Fibroblast of lung (primary cell): ENCODE measurements around the gene RNF145. TPM values are rescaled to one million over a fixed set of nuclear protein-coding genes. Genes with fewer than 3 reads are reported as not detected.

Experiments
- DNase-seq, 2 donors: peaks; one replicate each; pipeline versions ENCODE4 v3.0.0 to v3.0.0-alpha.2; 2010; ENCODE audit warnings: low read depth in 2 of 2
- H2AFZ ChIP-seq: 2 replicates; pipeline ENCODE4 v1.5.1; 2012; ENCODE audit warnings: low read length, control low read depth, inconsistent platforms
- H3K27ac ChIP-seq: 2 replicates; pipeline ENCODE4 v1.5.1; 2011; ENCODE audit warnings: low read length, control low read depth; ENCODE audit not compliant: insufficient read depth
- H3K27me3 ChIP-seq: 2 replicates; pipeline ENCODE4 v1.5.1; 2011; ENCODE audit warnings: mild to moderate bottlenecking, low read length; ENCODE audit not compliant: control insufficient read depth, insufficient read depth
- H3K36me3 ChIP-seq: 2 replicates; pipeline ENCODE4 v1.5.1; 2011; ENCODE audit warnings: low read length; ENCODE audit not compliant: control insufficient read depth, insufficient read depth
- H3K4me1 ChIP-seq: 2 replicates; pipeline ENCODE4 v1.5.1; 2011; ENCODE audit warnings: low read length; ENCODE audit not compliant: control insufficient read depth, insufficient read depth; ENCODE audit errors: extremely low read depth
- H3K4me2 ChIP-seq: 2 replicates; pipeline ENCODE4 v1.5.1; 2011; ENCODE audit warnings: low read length, control low read depth; ENCODE audit not compliant: insufficient read depth; ENCODE audit errors: extremely low read depth
- H3K4me3 ChIP-seq, 4 experiments: fragments of 200-600 bp in 1 of 4; sonication (generic) in 1 of 4; replicated peaks in 1 of 4; 2 replicates each; pipeline ENCODE4 v1.5.1; 2011 to 2016; ENCODE audit warnings: low read length in 4 of 4, low read depth in 3 of 4, mild to moderate bottlenecking in 3 of 4, control low read depth in 2 of 4, inconsistent platforms in 1 of 4, mixed read lengths in 1 of 4; ENCODE audit not compliant: insufficient read depth in 1 of 4; ENCODE audit errors: control extremely low read depth in 1 of 4
- H3K79me2 ChIP-seq: 2 replicates; pipeline ENCODE4 v1.5.1; 2012; ENCODE audit warnings: mild to moderate bottlenecking, low read length, inconsistent platforms; ENCODE audit not compliant: control insufficient read depth, insufficient read depth
- H3K9ac ChIP-seq: 2 replicates; pipeline ENCODE4 v1.5.1; 2011; ENCODE audit warnings: mild to moderate bottlenecking, low read length, control low read depth; ENCODE audit not compliant: insufficient read depth
- H3K9me3 ChIP-seq: 2 replicates; pipeline ENCODE4 v1.5.1; 2012; ENCODE audit warnings: low read depth, low read length; ENCODE audit not compliant: control insufficient read depth, insufficient read depth
- H4K20me1 ChIP-seq: 2 replicates; pipeline ENCODE4 v1.5.1; 2011; ENCODE audit warnings: low read length; ENCODE audit not compliant: control insufficient read depth, insufficient read depth; ENCODE audit errors: extremely low read depth
- EZH2 ChIP-seq: IDR thresholded peaks from 2 replicates; pipeline ENCODE4 v1.5.1; 2012; ENCODE audit warnings: low read length, control low read depth, mild to moderate bottlenecking; ENCODE audit errors: missing control alignments
- polyA plus RNA-seq, 2 donors: library from polyadenylated mRNA; depleted of rRNA in 1 of 2; stranded (reverse) in 1 of 2; unstranded in 1 of 2; fragments of >200 nt; gene quantifications; 2 replicates each; pipeline ENCODE4 v1.2.1, GENCODE V29; 2011 to 2012; ENCODE audit warnings: missing spikeins in 1 of 2
- total RNA-seq: library from RNA; depleted of rRNA; stranded (reverse); fragments of >200 nt; gene quantifications from 2 replicates; pipeline ENCODE4 v1.2.1, GENCODE V29; 2014
- TF ChIP-seq, protein P1 (sequence below), 2 donors: IDR thresholded peaks in 1 of 2; conservative IDR thresholded peaks in 1 of 2; 1 replicate in 1 of 2; 2 replicates in 1 of 2; pipeline ENCODE4 v1.5.1; 2011 to 2012; ENCODE audit warnings: low read length in 2 of 2, control low read depth in 1 of 2, inconsistent platforms in 1 of 2, low read depth in 1 of 2, mild to moderate bottlenecking in 1 of 2

Gene RNF145
- total and polyA plus RNA-seq, 2 donors (not counting 1 experiment from before 2014, with no cell fraction given): 54.2 to 75.0 TPM

GRCh38 chr5:159184236-159184635, 25.1 kb downstream of the RNF145 start:
- no peaks in the 10 kb centered on the region for H3K9me3 ChIP-seq
- peak overlapping the region; percentile 79 for H3K4me2 ChIP-seq
- no peak overlapping the region for H3K9ac ChIP-seq
- peaks cover 33% of the 10 kb centered on the region for H3K79me2 ChIP-seq
- H4K20me1 ChIP-seq: no peaks in the 10 kb centered on the region
- peak; percentile 60 to 66 for DNase-seq
- H3K4me3 ChIP-seq: no peak overlapping the region
- H3K27ac ChIP-seq: peak overlapping the region; percentile 81
- TF ChIP-seq EZH2: no peak
- TF ChIP-seq, protein P1, sequence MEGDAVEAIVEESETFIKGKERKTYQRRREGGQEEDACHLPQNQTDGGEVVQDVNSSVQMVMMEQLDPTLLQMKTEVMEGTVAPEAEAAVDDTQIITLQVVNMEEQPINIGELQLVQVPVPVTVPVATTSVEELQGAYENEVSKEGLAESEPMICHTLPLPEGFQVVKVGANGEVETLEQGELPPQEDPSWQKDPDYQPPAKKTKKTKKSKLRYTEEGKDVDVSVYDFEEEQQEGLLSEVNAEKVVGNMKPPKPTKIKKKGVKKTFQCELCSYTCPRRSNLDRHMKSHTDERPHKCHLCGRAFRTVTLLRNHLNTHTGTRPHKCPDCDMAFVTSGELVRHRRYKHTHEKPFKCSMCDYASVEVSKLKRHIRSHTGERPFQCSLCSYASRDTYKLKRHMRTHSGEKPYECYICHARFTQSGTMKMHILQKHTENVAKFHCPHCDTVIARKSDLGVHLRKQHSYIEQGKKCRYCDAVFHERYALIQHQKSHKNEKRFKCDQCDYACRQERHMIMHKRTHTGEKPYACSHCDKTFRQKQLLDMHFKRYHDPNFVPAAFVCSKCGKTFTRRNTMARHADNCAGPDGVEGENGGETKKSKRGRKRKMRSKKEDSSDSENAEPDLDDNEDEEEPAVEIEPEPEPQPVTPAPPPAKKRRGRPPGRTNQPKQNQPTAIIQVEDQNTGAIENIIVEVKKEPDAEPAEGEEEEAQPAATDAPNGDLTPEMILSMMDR (conservative IDR thresholded peaks at IDR 0.05 in 1 of 2, IDR thresholded peaks at IDR 0.05 in 1 of 2; ENCODE audit: low read depth in 1 of 2, low read length in 2 of 2): no peak
- H3K27me3 ChIP-seq: no peaks in the 10 kb centered on the region
- no peaks in the 10 kb centered on the region for H3K36me3 ChIP-seq
- H2AFZ ChIP-seq: no peak overlapping the region
- peaks cover 43% of the 10 kb centered on the region for H3K4me1 ChIP-seq

DNA sequence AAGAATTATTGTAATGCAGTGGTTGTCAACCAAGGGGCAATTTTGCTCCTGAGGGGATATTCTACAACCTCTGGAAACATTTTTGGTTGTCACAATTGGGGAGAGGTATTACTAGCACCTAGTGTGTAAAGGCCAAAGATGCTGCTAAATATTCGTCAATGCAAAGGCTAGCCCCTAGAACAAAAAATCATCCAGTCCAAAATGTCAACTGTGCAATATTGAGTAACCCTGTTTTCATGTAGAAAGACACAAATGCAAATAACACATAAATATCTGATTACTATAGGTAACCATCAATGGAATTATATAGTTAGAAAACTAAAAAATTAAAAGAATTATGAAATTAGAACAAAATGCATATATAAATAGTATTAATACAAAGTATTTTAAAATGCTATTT, 26.1 kb downstream of the RNF145 start:
- H3K27ac ChIP-seq: peak overlapping the region; percentile 60
- H3K79me2 ChIP-seq: peaks cover 32% of the 10 kb centered on the region
- no peak overlapping the region for H3K9ac ChIP-seq
- no peaks in the 10 kb centered on the region for H4K20me1 ChIP-seq
- H2AFZ ChIP-seq: no peak overlapping the region
- H3K4me3 ChIP-seq: no peak overlapping the region
- no peak for DNase-seq
- TF ChIP-seq, protein P1 (conservative IDR thresholded peaks at IDR 0.05 in 1 of 2, IDR thresholded peaks at IDR 0.05 in 1 of 2; ENCODE audit: low read depth in 1 of 2, low read length in 2 of 2): no peak
- TF ChIP-seq EZH2: no peak
- H3K36me3 ChIP-seq: no peaks in the 10 kb centered on the region
- H3K27me3 ChIP-seq: no peaks in the 10 kb centered on the region
- no peak overlapping the region for H3K4me2 ChIP-seq
- peaks cover 46% of the 10 kb centered on the region for H3K4me1 ChIP-seq
- no peaks in the 10 kb centered on the region for H3K9me3 ChIP-seq

- Histone ChIP-seq H3K4me3 (no peak overlapping the region), H3K4me1 (peaks cover 46% of the 10 kb centered on the region), H3K4me2 (no peak overlapping the region), H2AFZ (no peak overlapping the region), H3K27ac (peak overlapping the region; percentile 60), H3K79me2 (peaks cover 30% of the 10 kb centered on the region), H3K36me3 (no peaks in the 10 kb centered on the region), H3K27me3 (no peaks in the 10 kb centered on the region), H3K9ac (no peak overlapping the region), H3K9me3 (no peaks in the 10 kb centered on the region), H4K20me1 (no peaks in the 10 kb centered on the region)
- peak; percentile 57 to 80 for DNase-seq
- TF ChIP-seq, protein P1 (conservative IDR thresholded peaks at IDR 0.05 in 1 of 2, IDR thresholded peaks at IDR 0.05 in 1 of 2; ENCODE audit: low read depth in 1 of 2, low read length in 2 of 2): no peak
- TF ChIP-seq EZH2: no peak
These were observed 26.7 kb downstream of the RNF145 start for GRCh38 chr5:159182691-159183090.
